NCI-H2227 treated with DMSO at 0.1 percent for 48 hours (cell line): ENCODE measurements around the gene NBEAL1.
"Not testable (repeated sequence)": the region's sequence is repeated elsewhere in the genome, so short reads cannot be mapped to it uniquely, and the experiment has no call there.

Source experiments
- DNase-seq: peaks from one replicate; lab custom pipeline; 2025; lab: John Stamatoyannopoulos, UW

The NBEAL1 gene

GRCh38 chr2:203039211-203039610 lies 24.5 kb downstream of the NBEAL1 start:
- not testable (repeated sequence) for DNase-seq

- DNase-seq: no peak
Measured at GRCh38 chr2:203040966-203041521, 26.4 kb downstream of the NBEAL1 start.

- no peak for DNase-seq
Measured at GRCh38 chr2:203042178-203042577, 27.5 kb downstream of the NBEAL1 start.

- DNase-seq: no peak
Measured at GRCh38 chr2:203043226-203043625, 28.6 kb downstream of the NBEAL1 start.

- DNase-seq: no peak
Measured at GRCh38 chr2:203045867-203046266, 31.2 kb downstream of the NBEAL1 start.

GRCh38 chr2:203052539-203052938 lies 37.9 kb downstream of the NBEAL1 start:
- no peak for DNase-seq

GRCh38 chr2:203059567-203060240 lies 45.0 kb downstream of the NBEAL1 start:
- DNase-seq: no peak

GRCh38 chr2:203061346-203061745 lies 46.7 kb downstream of the NBEAL1 start:
- DNase-seq: no peak

- DNase-seq: no peak
Measured at GRCh38 chr2:203062126-203062525, 47.5 kb downstream of the NBEAL1 start.

GRCh38 chr2:203066519-203067091 lies 51.9 kb downstream of the NBEAL1 start:
- not testable (repeated sequence) for DNase-seq

- no peak for DNase-seq
Measured at GRCh38 chr2:203070701-203071100, 56.0 kb downstream of the NBEAL1 start.

GRCh38 chr2:203071148-203071547 lies 56.5 kb downstream of the NBEAL1 start:
- no peak for DNase-seq

- DNase-seq: no peak
Measured at GRCh38 chr2:203072371-203072770, 57.7 kb downstream of the NBEAL1 start.

GRCh38 chr2:203077451-203077850 lies 62.8 kb downstream of the NBEAL1 start:
- no peak for DNase-seq

- no peak for DNase-seq
Measured at GRCh38 chr2:203080447-203081045, 65.9 kb downstream of the NBEAL1 start.

- DNase-seq: no peak
Measured at GRCh38 chr2:203083328-203083727, 68.7 kb downstream of the NBEAL1 start.

GRCh38 chr2:203086381-203086780 lies 71.7 kb downstream of the NBEAL1 start:
- not testable (repeated sequence) for DNase-seq

GRCh38 chr2:203090721-203091120 lies 76.0 kb downstream of the NBEAL1 start:
- not testable (repeated sequence) for DNase-seq

- DNase-seq: no peak
Measured at GRCh38 chr2:203097735-203098134, 83.1 kb downstream of the NBEAL1 start.

- DNase-seq: not testable (repeated sequence)
Measured at GRCh38 chr2:203102357-203102756, 87.7 kb downstream of the NBEAL1 start.

- no peak for DNase-seq
Measured at GRCh38 chr2:203104273-203104672, 89.6 kb downstream of the NBEAL1 start.

GRCh38 chr2:203105996-203106395 lies 91.3 kb downstream of the NBEAL1 start:
- DNase-seq: no peak

- not testable (repeated sequence) for DNase-seq
Measured at GRCh38 chr2:203110496-203110895, 95.8 kb downstream of the NBEAL1 start.
